ENCODE results near the gene CAPN13. TPM values are rescaled to one million over a fixed set of nuclear protein-coding genes. Genes with fewer than 3 reads are reported as not detected.

Gene CAPN13
- total RNA-seq, 1 donor from 2014 or later, result 19.2 TPM

GRCh38 chr2:30683236-30683956, 123.8 kb downstream of the CAPN13 start:
- no peaks in the 10 kb centered on the region for H3K36me3 ChIP-seq
- intact Hi-C loops (cut with DNase I), result no loop called here
- ATAC-seq (no peak), DNase-seq (no peak)
- no peaks in the 10 kb centered on the region for H3K4me1 ChIP-seq
- no peak for TF ChIP-seq CTCF (IDR thresholded peaks at IDR 0.05)
- no peak overlapping the region for H3K27ac ChIP-seq
- H3K4me3 ChIP-seq, result no peak overlapping the region
- no peaks in the 10 kb centered on the region for H3K27me3 ChIP-seq
- H3K9me3 ChIP-seq, result no peaks in the 10 kb centered on the region

- TF ChIP-seq CTCF (IDR thresholded peaks at IDR 0.05), result no peak
- ATAC-seq (no peak), DNase-seq (no peak)
- no peaks in the 10 kb centered on the region for H3K9me3 ChIP-seq
- H3K27ac ChIP-seq, result no peak overlapping the region
- intact Hi-C loops (cut with DNase I), result no loop called here
- H3K36me3 ChIP-seq, result no peaks in the 10 kb centered on the region
- no peaks in the 10 kb centered on the region for H3K27me3 ChIP-seq
- no peak overlapping the region for H3K4me3 ChIP-seq
- H3K4me1 ChIP-seq, result no peaks in the 10 kb centered on the region
Observed at GRCh38 chr2:30681022-30681421, 126.2 kb downstream of the CAPN13 start.

- intact Hi-C loops (cut with DNase I), result no loop called here
- DNase-seq, result peak; percentile 15
- no peak overlapping the region for H3K27ac ChIP-seq
Observed at GRCh38 chr2:30680121-30680520, 127.1 kb downstream of the CAPN13 start.

GRCh38 chr2:30679426-30680088, 127.7 kb downstream of the CAPN13 start:
- Histone ChIP-seq H3K27me3 (no peaks in the 10 kb centered on the region), H3K9me3 (no peaks in the 10 kb centered on the region), H3K36me3 (no peaks in the 10 kb centered on the region), H3K4me1 (no peaks in the 10 kb centered on the region), H3K27ac (no peak overlapping the region), H3K4me3 (no peak overlapping the region)
- TF ChIP-seq CTCF (IDR thresholded peaks at IDR 0.05), result no peak
- intact Hi-C loops (cut with DNase I), result no loop called here
- ATAC-seq (no peak), DNase-seq (peak; percentile 30)

More at GRCh38 chr2:30680121-30680520, 127.1 kb downstream of the CAPN13 start:
- no peak overlapping the region for H3K4me3 ChIP-seq
- TF ChIP-seq CTCF (IDR thresholded peaks at IDR 0.05), result no peak
- ATAC-seq, result no peak
- no peaks in the 10 kb centered on the region for H3K36me3 ChIP-seq
- no peaks in the 10 kb centered on the region for H3K27me3 ChIP-seq
- no peaks in the 10 kb centered on the region for H3K9me3 ChIP-seq
- H3K4me1 ChIP-seq, result no peaks in the 10 kb centered on the region

- Histone ChIP-seq H3K4me3 (no peak overlapping the region), H3K27me3 (no peaks in the 10 kb centered on the region), H3K36me3 (no peaks in the 10 kb centered on the region), H3K4me1 (no peaks in the 10 kb centered on the region), H3K9me3 (no peaks in the 10 kb centered on the region), H3K27ac (no peak overlapping the region)
- intact Hi-C loops (cut with DNase I), result no loop called here
- peak; percentile 46 for ATAC-seq
- TF ChIP-seq CTCF (IDR thresholded peaks at IDR 0.05), result no peak
- peak; percentile 27 for DNase-seq
Observed at GRCh38 chr2:30678410-30679137, 128.7 kb downstream of the CAPN13 start.

All from upper lobe of right lung (tissue), 1 donor.